D721Med (cell line): ENCODE data around the gene GPR160.

Experiments
- DNase-seq: peaks from one replicate; pipeline ENCODE4 v3.0.0; 2011; ENCODE audit warnings: low spot score; ENCODE audit not compliant: insufficient read length
- FAIRE-seq: peaks from 2 replicates; lab custom pipeline; 2011; peaks lifted over from hg19 to GRCh38; lab: Jason Lieb, UNC
- TF ChIP-seq, protein P1 (sequence below): IDR thresholded peaks from 2 replicates; pipeline ENCODE4 v1.5.1; 2012; ENCODE audit warnings: mild to moderate bottlenecking, control low read depth; ENCODE audit not compliant: insufficient read depth; ENCODE audit errors: missing control alignments

The GPR160 gene

DNA sequence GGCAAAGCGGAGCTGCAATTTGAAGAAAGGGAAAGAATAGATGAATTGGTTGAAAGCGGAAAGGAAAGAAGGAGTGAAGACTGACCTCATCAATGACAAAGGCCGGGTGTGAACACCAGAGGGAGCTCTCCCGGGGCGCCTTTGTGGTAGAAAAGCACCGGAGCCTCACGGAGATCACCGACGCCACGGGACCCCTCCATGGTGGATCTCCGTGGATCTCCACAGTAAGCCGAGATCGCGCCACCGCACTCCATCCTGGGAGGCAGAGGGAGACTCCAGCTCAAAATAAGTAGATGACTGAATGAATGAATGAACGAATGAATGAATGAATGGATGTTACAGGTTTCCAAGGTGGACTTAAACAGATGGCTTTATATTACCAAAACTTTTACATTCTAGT is 25.0 kb downstream of the GPR160 start:
- TF ChIP-seq, protein P1, sequence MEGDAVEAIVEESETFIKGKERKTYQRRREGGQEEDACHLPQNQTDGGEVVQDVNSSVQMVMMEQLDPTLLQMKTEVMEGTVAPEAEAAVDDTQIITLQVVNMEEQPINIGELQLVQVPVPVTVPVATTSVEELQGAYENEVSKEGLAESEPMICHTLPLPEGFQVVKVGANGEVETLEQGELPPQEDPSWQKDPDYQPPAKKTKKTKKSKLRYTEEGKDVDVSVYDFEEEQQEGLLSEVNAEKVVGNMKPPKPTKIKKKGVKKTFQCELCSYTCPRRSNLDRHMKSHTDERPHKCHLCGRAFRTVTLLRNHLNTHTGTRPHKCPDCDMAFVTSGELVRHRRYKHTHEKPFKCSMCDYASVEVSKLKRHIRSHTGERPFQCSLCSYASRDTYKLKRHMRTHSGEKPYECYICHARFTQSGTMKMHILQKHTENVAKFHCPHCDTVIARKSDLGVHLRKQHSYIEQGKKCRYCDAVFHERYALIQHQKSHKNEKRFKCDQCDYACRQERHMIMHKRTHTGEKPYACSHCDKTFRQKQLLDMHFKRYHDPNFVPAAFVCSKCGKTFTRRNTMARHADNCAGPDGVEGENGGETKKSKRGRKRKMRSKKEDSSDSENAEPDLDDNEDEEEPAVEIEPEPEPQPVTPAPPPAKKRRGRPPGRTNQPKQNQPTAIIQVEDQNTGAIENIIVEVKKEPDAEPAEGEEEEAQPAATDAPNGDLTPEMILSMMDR: no peak
- no peak for DNase-seq
- FAIRE-seq: no peak

- TF ChIP-seq, protein P1: no peak
- DNase-seq: no peak
- no peak for FAIRE-seq
Observed at GRCh38 chr3:170063691-170064090, 25.9 kb downstream of the GPR160 start.

DNA sequence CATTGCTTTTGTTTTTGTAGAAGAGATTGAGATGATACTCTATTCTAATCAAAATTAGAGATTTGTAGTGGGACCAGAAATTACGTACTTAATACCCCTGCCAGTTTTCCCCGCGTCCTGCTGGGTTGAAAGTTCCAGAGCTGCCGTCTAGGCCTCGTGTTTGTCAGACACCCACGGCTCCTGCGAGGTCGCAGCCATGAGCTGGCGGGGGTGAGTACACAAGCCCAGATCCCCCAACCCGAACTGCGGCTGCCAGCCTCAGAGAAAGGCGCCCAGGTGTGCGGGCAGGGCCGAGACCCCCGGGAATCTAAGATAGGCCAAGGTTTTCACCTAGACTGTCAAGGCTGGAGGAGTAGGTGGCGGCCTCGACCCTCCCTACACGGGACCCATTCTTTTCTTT is 26.3 kb downstream of the GPR160 start:
- no peak for FAIRE-seq
- TF ChIP-seq, protein P1: no peak
- no peak for DNase-seq

- DNase-seq (no peak), FAIRE-seq (no peak)
- TF ChIP-seq, protein P1: no peak
Observed at GRCh38 chr3:170075441-170076091, 37.8 kb downstream of the GPR160 start.

GRCh38 chr3:170076715-170077238 is 39.0 kb downstream of the GPR160 start:
- FAIRE-seq (no peak), DNase-seq (no peak)
- TF ChIP-seq, protein P1: no peak

DNA sequence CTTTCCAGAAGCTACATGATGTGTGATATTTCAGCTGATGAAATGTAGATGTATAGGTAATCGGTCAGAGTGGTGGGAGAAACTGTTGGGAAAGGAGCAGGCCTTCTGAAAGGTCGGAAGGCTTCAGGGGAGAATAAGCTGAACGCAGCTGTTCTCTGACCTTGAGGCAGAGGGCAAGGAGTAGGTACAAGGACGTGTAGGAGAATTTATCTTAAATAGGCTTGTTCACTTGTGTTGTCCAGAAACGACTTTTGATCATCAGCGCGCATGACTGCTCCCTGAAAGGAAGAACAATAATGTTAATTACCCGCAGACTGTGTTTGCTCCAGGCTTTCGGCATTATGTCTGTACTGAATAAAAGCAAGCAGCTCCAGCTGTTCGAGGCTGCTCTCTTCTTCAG is 39.6 kb downstream of the GPR160 start:
- DNase-seq (no peak), FAIRE-seq (no peak)
- TF ChIP-seq, protein P1: no peak

DNA sequence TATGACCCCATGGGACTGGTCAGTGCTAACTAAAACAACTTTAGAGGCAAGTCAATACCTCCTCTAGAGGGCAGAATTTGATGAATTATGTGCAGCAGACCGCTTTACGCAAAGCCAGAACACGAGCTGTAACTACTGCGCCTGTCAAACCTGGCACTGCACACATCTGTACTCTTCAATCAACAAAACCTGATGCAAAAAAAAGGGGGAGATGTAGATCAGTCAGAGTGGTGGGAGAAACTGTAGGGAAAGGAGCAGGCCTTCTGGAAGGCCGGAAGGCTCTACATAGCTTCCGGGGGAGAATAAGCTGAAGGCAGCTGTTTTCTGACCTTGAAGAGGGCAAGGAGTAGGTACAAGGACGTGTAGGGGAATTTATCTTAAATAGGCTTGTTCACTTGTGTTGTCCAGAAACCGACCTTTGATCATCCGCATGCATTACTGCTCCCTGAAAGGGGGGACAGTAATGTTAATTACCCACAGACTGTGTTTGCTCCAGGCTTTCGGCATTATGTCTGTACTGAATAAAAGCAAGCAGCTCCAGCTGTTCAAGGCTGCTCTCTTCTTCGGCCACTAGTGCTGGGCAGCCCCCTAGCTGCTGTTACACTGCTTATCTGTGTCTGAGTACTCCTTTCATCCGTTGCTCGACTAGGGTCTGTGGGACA is 41.0 kb downstream of the GPR160 start:
- no peak for FAIRE-seq
- no peak for DNase-seq
- TF ChIP-seq, protein P1: peak; percentile 16
